GM18519 (cell line): Measurements from ENCODE around the gene RAP1GAP.

Experiments used
- ATAC-seq: cut with Tn5 transposase; IDR thresholded peaks from one replicate; pipeline ENCODE4 v1.9.1; 2021; ENCODE audit warnings: mild to moderate bottlenecking, moderate library complexity; ENCODE audit not compliant: unreplicated experiment, low FRiP score

RAP1GAP gene

GRCh38 chr1:21630571-21631343, 38.4 kb downstream of the RAP1GAP start:
- no peak for ATAC-seq

- ATAC-seq: no peak
Measured at GRCh38 chr1:21629971-21630370, 39.2 kb downstream of the RAP1GAP start.

- no peak for ATAC-seq
Measured at GRCh38 chr1:21628798-21629393, 40.3 kb downstream of the RAP1GAP start.

- ATAC-seq: no peak
Measured at GRCh38 chr1:21626921-21627339, 42.2 kb downstream of the RAP1GAP start.

- no peak for ATAC-seq
Measured at GRCh38 chr1:21625390-21626190, 43.6 kb downstream of the RAP1GAP start.

GRCh38 chr1:21624571-21625389, 44.4 kb downstream of the RAP1GAP start:
- ATAC-seq: no peak

- ATAC-seq: no peak
Measured at GRCh38 chr1:21623410-21623961, 45.7 kb downstream of the RAP1GAP start.

GRCh38 chr1:21622466-21623315, 46.5 kb downstream of the RAP1GAP start:
- no peak for ATAC-seq

GRCh38 chr1:21621761-21622436, 47.3 kb downstream of the RAP1GAP start:
- no peak for ATAC-seq

GRCh38 chr1:21621051-21621450, 48.1 kb downstream of the RAP1GAP start:
- no peak for ATAC-seq

- no peak for ATAC-seq
Measured at GRCh38 chr1:21620496-21620895, 48.7 kb downstream of the RAP1GAP start.

GRCh38 chr1:21620011-21620410, 49.1 kb downstream of the RAP1GAP start:
- ATAC-seq: no peak

GRCh38 chr1:21619375-21619947, 49.7 kb downstream of the RAP1GAP start:
- ATAC-seq: no peak

GRCh38 chr1:21618561-21619374, 50.4 kb downstream of the RAP1GAP start:
- ATAC-seq: no peak

GRCh38 chr1:21618059-21618458, 51.1 kb downstream of the RAP1GAP start:
- ATAC-seq: no peak

- ATAC-seq: no peak
Measured at GRCh38 chr1:21617126-21617738, 51.9 kb downstream of the RAP1GAP start.

GRCh38 chr1:21616372-21616771, 52.8 kb downstream of the RAP1GAP start:
- ATAC-seq: no peak
